Common myeloid progenitor, CD34-positive (primary cell): Measurements from ENCODE around the gene RTN1.

Source experiments
- CTCF ChIA-PET: fragments of 350-600 bp; sonication (Branson Sonifier 250); formaldehyde crosslinking; loops from one replicate; lab custom pipeline; 2021; ENCODE audit warnings: antibody characterized with exemption; lab: Charles Lee
- POLR2A ChIA-PET: fragments of 350-600 bp; sonication (Branson Sonifier 250); formaldehyde crosslinking; loops from one replicate; lab custom pipeline; 2021; ENCODE audit warnings: antibody characterized with exemption; lab: Charles Lee
- DNase-seq, 3 donors: peaks; one replicate each; pipeline versions ENCODE4 v3.0.0 to v3.0.0-alpha.2; 2013
- H3K27ac ChIP-seq, 2 experiments: 1 replicate in 1 of 2; 2 replicates in 1 of 2; pipeline ENCODE4 v1.7.0; 2013; ENCODE audit warnings: inconsistent platforms in 2 of 2, low read length in 2 of 2, mild to moderate bottlenecking in 2 of 2, low read depth in 1 of 2, moderate library complexity in 1 of 2; ENCODE audit not compliant: severe bottlenecking in 2 of 2, insufficient read depth in 1 of 2, poor library complexity in 1 of 2
- H3K27me3 ChIP-seq, 5 experiments: replicated peaks in 2 of 5; 1 replicate in 3 of 5; 2 replicates in 2 of 5; pipeline versions ENCODE4 v1.6.1 to v1.7.0; 2013; ENCODE audit warnings: low read length in 4 of 5, mild to moderate bottlenecking in 2 of 5, moderate library complexity in 2 of 5, inconsistent platforms in 1 of 5; ENCODE audit not compliant: insufficient read depth in 5 of 5, control insufficient read depth in 4 of 5
- H3K36me3 ChIP-seq, 4 experiments: 1 replicate in 2 of 4; 2 replicates in 2 of 4; pipeline versions ENCODE4 v1.6.1 to v1.7.0; 2013; ENCODE audit warnings: low read length in 3 of 4, control low read depth in 1 of 4, mild to moderate bottlenecking in 1 of 4; ENCODE audit not compliant: control insufficient read depth in 4 of 4, insufficient read depth in 4 of 4
- H3K4me1 ChIP-seq, 4 experiments: 1 replicate in 3 of 4; 2 replicates in 1 of 4; pipeline versions ENCODE4 v1.6.1 to v1.7.1; 2013; ENCODE audit warnings: low read length in 3 of 4, mild to moderate bottlenecking in 3 of 4, control low read depth in 1 of 4, inconsistent platforms in 1 of 4, moderate library complexity in 1 of 4; ENCODE audit not compliant: control insufficient read depth in 4 of 4, insufficient read depth in 4 of 4; ENCODE audit errors: control extremely low read depth in 1 of 4
- H3K4me3 ChIP-seq, 7 experiments: 1 replicate in 4 of 7; 2 replicates in 3 of 7; pipeline versions ENCODE4 v1.5.1 to v1.7.0; 2013; ENCODE audit warnings: mild to moderate bottlenecking in 7 of 7, low read length in 6 of 7, moderate library complexity in 6 of 7, inconsistent platforms in 2 of 7, low read depth in 2 of 7, control low read depth in 1 of 7; ENCODE audit not compliant: insufficient read depth in 4 of 7, control insufficient read depth in 1 of 7; ENCODE audit errors: extremely low read depth in 1 of 7
- H3K9me3 ChIP-seq, 5 experiments: 1 replicate in 4 of 5; 2 replicates in 1 of 5; pipeline versions ENCODE4 v1.6.1 to v1.7.1; 2013; ENCODE audit warnings: low read length in 4 of 5, mild to moderate bottlenecking in 2 of 5, inconsistent platforms in 1 of 5, low read depth in 1 of 5, moderate library complexity in 1 of 5; ENCODE audit not compliant: control insufficient read depth in 4 of 5, insufficient read depth in 2 of 5; ENCODE audit errors: control extremely low read depth in 1 of 5
- WGBS: methylation state at CpG from one replicate; pipeline ENCODE4 v1.1.5; 2013; ENCODE audit not compliant: insufficient coverage; 5-methylcytosine and 5-hydroxymethylcytosine counted together

Gene RTN1

DNA sequence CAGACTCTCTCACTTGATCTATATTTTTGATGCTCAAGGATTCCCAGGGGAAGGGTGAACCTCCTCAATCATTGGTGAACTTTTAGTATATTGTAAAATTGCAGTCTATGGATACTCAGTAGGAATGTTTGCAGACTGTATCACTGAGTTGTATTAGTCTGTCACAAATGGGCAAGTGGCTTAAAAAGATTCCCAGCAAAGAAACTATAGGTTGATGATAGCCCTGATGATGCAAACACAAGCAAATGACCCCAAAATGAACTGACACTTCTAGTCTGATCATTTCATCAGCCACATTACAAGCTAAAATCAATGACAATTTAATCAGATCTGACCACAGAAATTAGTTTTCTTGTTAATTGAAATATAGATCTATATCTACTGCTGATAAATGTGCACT is 59.5 kb downstream of the RTN1 start:
- no peaks in the 10 kb centered on the region for H3K36me3 ChIP-seq
- DNase-seq: no peak
- ChIA-PET POLR2A (no interaction called here), CTCF (no interaction called here)
- no peaks in the 10 kb centered on the region for H3K4me1 ChIP-seq
- peaks cover 0 to 5% (median 0%) of the 10 kb centered on the region in 5 experiments for H3K9me3 ChIP-seq
- no peak overlapping the region for H3K27ac ChIP-seq
- H3K4me3 ChIP-seq: no peak overlapping the region
- H3K27me3 ChIP-seq: peaks cover 0 to 4% (median 0%) of the 10 kb centered on the region in 5 experiments

DNA sequence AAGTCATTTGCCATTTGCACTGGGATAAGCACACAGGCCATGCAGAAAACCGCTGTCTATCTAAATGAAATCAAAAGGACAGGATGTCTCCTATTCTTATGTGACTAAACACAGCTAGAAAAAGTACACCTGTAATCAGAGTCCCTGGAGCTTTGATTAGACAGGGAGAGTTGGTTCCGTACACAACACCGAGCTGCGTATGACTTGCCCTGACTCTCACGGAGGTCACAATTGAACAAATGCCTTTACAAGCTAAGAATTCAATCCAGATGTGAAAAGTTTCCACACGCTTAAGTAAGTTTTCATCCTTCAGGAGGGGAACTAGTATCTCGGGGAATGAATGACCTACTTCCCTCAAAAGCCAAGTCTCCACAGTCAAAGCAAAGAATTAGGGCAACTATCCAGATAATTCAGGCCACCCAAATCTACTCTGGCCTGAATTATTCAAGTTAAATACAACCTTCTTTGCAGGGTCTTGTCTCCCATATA is 67.5 kb downstream of the RTN1 start:
- Histone ChIP-seq H3K36me3 (no peaks in the 10 kb centered on the region), H3K4me1 (no peaks in the 10 kb centered on the region), H3K27ac (no peak overlapping the region), H3K27me3 (no peaks in the 10 kb centered on the region), H3K4me3 (no peak overlapping the region), H3K9me3 (peaks cover 0 to 2% (median 0%) of the 10 kb centered on the region in 5 experiments)
- no peak for DNase-seq
- ChIA-PET POLR2A (no interaction called here), CTCF (no interaction called here)
- WGBS: 95% methylated on average over 6 of the region's 7 CpGs

DNA sequence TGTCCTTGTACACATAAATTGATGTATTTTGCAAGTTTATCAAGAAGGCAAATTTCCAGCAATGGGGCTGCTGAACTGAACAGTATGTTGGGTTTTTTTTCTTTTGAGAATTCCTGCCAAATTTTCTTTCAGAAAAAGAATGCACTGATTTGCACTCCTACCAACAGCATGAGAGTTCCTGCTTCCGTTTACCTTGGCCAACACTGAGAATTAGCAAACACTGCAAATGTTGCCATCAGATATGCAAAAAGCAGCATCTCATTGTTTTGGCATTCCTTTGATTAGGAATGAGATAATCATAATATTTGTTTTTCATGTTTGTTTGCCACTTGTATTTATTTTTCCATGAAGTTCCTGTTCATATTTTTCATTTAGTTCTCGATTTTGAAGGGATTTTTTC is 82.4 kb downstream of the RTN1 start:
- no peak overlapping the region for H3K27ac ChIP-seq
- H3K27me3 ChIP-seq: no peaks in the 10 kb centered on the region
- ChIA-PET CTCF (no interaction called here), POLR2A (no interaction called here)
- no peaks in the 10 kb centered on the region for H3K9me3 ChIP-seq
- no peaks in the 10 kb centered on the region for H3K36me3 ChIP-seq
- H3K4me3 ChIP-seq: no peak overlapping the region
- no CpG with 5 or more reads among the region's 2 CpGs for WGBS
- DNase-seq: no peak
- H3K4me1 ChIP-seq: no peaks in the 10 kb centered on the region

DNA sequence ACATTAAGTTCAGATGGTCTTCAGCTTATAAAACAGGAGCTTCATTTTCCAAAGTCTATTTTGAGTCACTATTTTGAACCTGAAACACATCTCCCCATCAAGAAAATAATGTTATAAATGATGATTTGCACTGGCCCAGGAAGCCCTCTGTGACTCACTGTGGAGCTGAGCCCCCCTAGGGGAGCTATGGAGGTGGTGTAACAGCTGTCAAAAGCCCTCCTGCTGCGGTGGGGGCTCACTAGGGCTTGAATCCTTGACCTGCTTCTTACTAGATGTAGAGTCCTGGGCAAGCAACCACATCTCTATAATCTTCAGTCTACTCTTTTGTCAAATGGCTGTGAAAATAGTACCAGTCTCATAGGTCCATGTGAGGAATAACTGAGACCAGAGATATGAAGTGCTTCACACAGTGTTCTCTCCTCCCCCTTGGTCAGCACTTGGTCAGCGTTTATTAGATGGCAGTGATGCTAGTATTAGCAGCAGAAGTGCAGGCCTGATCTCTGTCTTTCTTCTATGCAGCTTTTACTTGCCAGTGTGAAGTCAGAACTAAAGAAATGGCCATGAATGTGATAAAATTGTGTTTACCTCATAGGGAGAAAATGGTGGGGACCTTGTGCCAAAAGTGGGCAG is 83.4 kb downstream of the RTN1 start:
- 100% methylated on average over 1 of the region's 2 CpGs for WGBS
- H3K9me3 ChIP-seq: no peaks in the 10 kb centered on the region
- H3K4me1 ChIP-seq: no peaks in the 10 kb centered on the region
- no peak overlapping the region for H3K27ac ChIP-seq
- no peaks in the 10 kb centered on the region for H3K36me3 ChIP-seq
- H3K27me3 ChIP-seq: no peaks in the 10 kb centered on the region
- H3K4me3 ChIP-seq: no peak overlapping the region
- ChIA-PET CTCF (no interaction called here), POLR2A (no interaction called here)
- no peak for DNase-seq

DNA sequence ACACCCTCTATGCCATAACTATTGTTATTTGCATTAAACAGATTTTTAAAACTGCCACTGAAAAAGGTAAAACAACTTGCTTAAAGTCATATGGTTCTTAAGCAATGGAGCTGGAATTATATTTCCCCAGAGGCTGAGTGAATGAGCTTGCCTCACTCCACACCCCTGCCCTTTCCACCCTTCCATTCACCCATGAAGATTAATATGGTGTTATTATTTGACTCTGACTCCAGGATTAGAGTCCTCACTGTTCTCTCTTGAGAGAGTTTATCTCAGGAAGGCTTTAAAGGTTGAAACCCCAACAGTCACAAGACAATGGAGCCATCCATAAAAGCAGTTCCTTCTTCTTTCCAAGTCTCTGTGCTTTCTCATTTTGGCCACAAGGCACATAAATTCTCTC is 84.9 kb downstream of the RTN1 start:
- ChIA-PET CTCF (no interaction called here), POLR2A (no interaction called here)
- DNase-seq: no peak

DNA sequence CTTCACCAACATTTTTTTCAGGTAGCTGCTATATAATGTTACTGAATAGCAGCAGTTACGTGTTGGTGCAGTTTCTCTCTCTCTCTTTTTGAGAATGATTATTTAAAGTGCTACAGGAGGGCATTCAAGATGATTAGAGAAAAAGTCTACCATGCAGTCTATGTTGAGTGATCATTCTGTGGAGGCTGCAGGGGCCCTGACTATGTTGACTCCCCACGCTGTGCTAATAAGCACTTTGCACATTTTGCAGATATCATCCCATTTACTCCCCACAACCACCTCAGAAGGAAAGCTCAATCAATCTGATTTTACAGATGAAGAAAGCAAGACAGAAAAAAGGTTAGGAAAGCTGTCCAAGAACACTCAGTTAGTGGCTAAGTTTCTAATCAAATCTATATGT is 87.8 kb downstream of the RTN1 start:
- CTCF ChIA-PET: no interaction called here
- no peaks in the 10 kb centered on the region for H3K36me3 ChIP-seq
- no peaks in the 10 kb centered on the region for H3K9me3 ChIP-seq
- no peak overlapping the region for H3K27ac ChIP-seq
- no peak for DNase-seq
- 100% methylated on average over 2 of the region's 2 CpGs for WGBS
- no peaks in the 10 kb centered on the region for H3K4me1 ChIP-seq
- H3K27me3 ChIP-seq: no peaks in the 10 kb centered on the region
- POLR2A ChIA-PET: no interaction called here
- no peak overlapping the region for H3K4me3 ChIP-seq

More for the DNA sequence above, 84.9 kb downstream of the RTN1 start:
- Histone ChIP-seq H3K36me3 (no peaks in the 10 kb centered on the region), H3K27me3 (no peaks in the 10 kb centered on the region), H3K9me3 (no peaks in the 10 kb centered on the region), H3K4me1 (no peaks in the 10 kb centered on the region), H3K27ac (no peak overlapping the region), H3K4me3 (no peak overlapping the region)

DNA sequence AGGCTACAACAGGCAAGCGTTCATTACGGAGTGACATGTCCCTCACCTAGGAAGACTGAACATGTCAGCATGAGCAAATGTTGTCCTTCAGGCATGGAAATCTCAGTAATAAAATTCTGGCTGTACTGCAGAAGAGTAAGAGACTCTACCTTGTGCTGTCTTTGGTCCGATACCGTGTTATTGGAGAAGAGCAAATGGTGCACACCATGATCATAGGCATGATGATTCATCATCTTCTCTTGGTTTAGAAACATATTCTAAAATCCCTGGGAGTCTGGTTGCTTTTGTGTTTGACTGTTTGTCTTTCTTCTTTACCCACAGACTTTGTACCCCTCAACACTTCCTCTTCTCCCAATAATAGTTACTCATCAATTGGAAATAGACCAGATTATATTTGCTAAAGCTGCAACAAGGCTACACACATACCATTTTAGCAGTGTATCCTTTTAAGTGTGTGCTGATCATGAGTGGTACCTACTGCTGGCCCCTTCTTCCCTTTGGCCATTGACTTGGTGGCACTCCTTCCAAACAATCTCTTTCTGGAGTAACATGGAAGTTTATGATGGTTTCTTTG is 93.5 kb downstream of the RTN1 start:
- POLR2A ChIA-PET: no interaction called here
- Histone ChIP-seq H3K36me3 (no peaks in the 10 kb centered on the region), H3K4me3 (no peak overlapping the region), H3K9me3 (no peaks in the 10 kb centered on the region), H3K4me1 (peaks cover 0 to 4% (median 3%) of the 10 kb centered on the region in 4 experiments), H3K27me3 (no peaks in the 10 kb centered on the region), H3K27ac (no peak overlapping the region)
- WGBS: 98% methylated on average over 4 of the region's 4 CpGs
- CTCF ChIA-PET: no interaction called here
- DNase-seq: no peak
